ENCODE data around the gene ADAM12. TPM values are rescaled to one million over a fixed set of nuclear protein-coding genes. Genes with fewer than 3 reads are reported as not detected.

ADAM12 gene
- total and polyA plus RNA-seq, 12 donors: 0.08 to 3.9 (median 0.53) TPM

GRCh38 chr10:126147866-126148587 lies 240.2 kb downstream of the ADAM12 start:
- no peaks in the 10 kb centered on the region for H3K27me3 ChIP-seq
- no peak overlapping the region for H3K27ac ChIP-seq
- no peak for DNase-seq
- H3K9me3 ChIP-seq (replicated peaks in 1 of 3): no peaks in the 10 kb centered on the region
- TF ChIP-seq POLR2A (IDR thresholded peaks at IDR 0.05): no peak
- no peak for TF ChIP-seq CTCF (IDR thresholded peaks at IDR 0.05)
- H3K36me3 ChIP-seq (replicated peaks in 1 of 2): no peaks in the 10 kb centered on the region
- H3K4me3 ChIP-seq: no peak overlapping the region
- intact Hi-C loops (cut with DNase I): no loop called here
- WGBS, 4 donors: 57 to 61% (median 58%) methylated on average over 7 of the region's 7 CpGs
- peaks cover 5 to 9% of the 10 kb centered on the region in 2 donors for H3K4me1 ChIP-seq (replicated peaks in 1 of 2)

- WGBS, 4 donors: 89 to 92% (median 89%) methylated on average over 6 of the region's 6 CpGs
- Histone ChIP-seq H3K27ac (no peak overlapping the region), H3K4me1 (replicated peaks in 1 of 2) (peaks cover 5 to 9% of the 10 kb centered on the region in 2 donors), H3K9me3 (replicated peaks in 1 of 3) (no peaks in the 10 kb centered on the region), H3K36me3 (replicated peaks in 1 of 2) (no peaks in the 10 kb centered on the region), H3K4me3 (no peak overlapping the region), H3K27me3 (no peaks in the 10 kb centered on the region)
- TF ChIP-seq CTCF (IDR thresholded peaks at IDR 0.05) (no peak), POLR2A (IDR thresholded peaks at IDR 0.05) (no peak)
- intact Hi-C loops (cut with DNase I): no loop called here
- no peak for DNase-seq
These were observed 241.5 kb downstream of the ADAM12 start for GRCh38 chr10:126146771-126147170.

GRCh38 chr10:126143117-126143516 lies 245.2 kb downstream of the ADAM12 start:
- intact Hi-C loops (cut with DNase I): no loop called here
- no peaks in the 10 kb centered on the region for H3K27me3 ChIP-seq
- no peaks in the 10 kb centered on the region for H3K36me3 ChIP-seq (replicated peaks in 1 of 2)
- peaks cover 2 to 5% of the 10 kb centered on the region in 2 donors for H3K4me1 ChIP-seq (replicated peaks in 1 of 2)
- WGBS, 4 donors: 85 to 86% (median 85%) methylated on average over 2 of the region's 2 CpGs
- TF ChIP-seq CTCF (IDR thresholded peaks at IDR 0.05) (no peak), POLR2A (IDR thresholded peaks at IDR 0.05) (no peak)
- no peak overlapping the region for H3K27ac ChIP-seq
- DNase-seq: no peak
- no peak overlapping the region for H3K4me3 ChIP-seq
- H3K9me3 ChIP-seq (replicated peaks in 1 of 3): no peaks in the 10 kb centered on the region

- 91 to 98% (median 92%) methylated on average over 2 to 4 of the region's 4 CpGs for WGBS, 4 donors
- Histone ChIP-seq H3K27ac (no peak overlapping the region), H3K4me1 (replicated peaks in 1 of 2) (no peaks in the 10 kb centered on the region), H3K9me3 (replicated peaks in 1 of 3) (no peaks in the 10 kb centered on the region), H3K4me3 (no peak overlapping the region), H3K36me3 (replicated peaks in 1 of 2) (no peaks in the 10 kb centered on the region), H3K27me3 (no peaks in the 10 kb centered on the region)
- DNase-seq: no peak
- TF ChIP-seq CTCF (IDR thresholded peaks at IDR 0.05) (no peak), POLR2A (IDR thresholded peaks at IDR 0.05) (no peak)
- intact Hi-C loops (cut with DNase I): no loop called here
These were observed 247.5 kb downstream of the ADAM12 start for GRCh38 chr10:126140746-126141273.

Measured in adrenal gland (tissue), 12 donors.